GM19193 (cell line): Measurements from ENCODE around the gene CANT1.

Source experiments
- POLR2A ChIP-seq: IDR thresholded peaks from 4 replicates; pipeline ENCODE4 v1.6.1; 2011; ENCODE audit not compliant: insufficient read depth, insufficient read length; ENCODE audit errors: extremely low read depth

Gene CANT1

DNA sequence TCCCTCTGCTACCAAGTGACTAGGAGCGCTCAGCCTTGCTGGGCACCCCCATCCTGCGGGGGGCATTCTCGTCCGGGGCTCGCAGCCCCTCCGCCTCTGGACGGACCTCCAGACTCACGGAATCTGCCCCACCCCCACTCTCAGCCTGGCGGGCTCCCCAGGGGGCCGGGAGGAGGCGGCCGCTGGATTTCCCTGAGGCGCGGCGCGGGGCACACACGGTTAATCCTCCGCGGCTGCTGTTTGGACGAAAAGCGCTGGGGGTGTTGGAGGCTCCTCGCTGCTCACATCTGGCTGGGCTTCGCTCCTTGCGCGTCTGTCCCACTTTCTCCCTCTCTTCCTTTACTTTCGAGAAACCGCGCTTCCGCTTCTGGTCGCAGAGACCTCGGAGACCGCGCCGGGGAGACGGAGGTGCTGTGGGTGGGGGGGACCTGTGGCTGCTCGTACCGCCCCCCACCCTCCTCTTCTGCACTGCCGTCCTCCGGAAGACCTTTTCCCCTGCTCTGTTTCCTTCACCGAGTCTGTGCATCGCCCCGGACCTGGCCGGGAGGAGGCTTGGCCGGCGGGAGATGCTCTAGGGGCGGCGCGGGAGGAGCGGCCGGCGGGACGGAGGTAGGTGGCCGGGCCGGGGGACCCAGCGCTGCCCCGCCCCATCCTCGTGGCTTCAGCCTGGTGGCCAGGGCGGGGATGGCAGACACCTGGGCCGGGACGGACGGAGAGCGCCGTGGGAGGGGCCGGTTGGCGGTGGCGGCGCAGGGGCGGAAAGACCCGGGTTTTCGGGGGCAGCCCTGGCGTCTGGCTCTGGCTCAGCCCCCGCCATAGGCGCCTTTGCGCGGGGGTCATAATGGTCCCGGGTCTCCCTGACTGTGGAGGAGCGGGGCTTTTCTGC is 14.6 kb upstream of the CANT1 start, which contains the start of gene C1QTNF1:
Gene C1QTNF1 (plus strand): TSS at position 284 of the 886 bp plus-strand sequence. CDS start 19,800 bp downstream, outside the sequence.
- TF ChIP-seq POLR2A, result no peak

DNA sequence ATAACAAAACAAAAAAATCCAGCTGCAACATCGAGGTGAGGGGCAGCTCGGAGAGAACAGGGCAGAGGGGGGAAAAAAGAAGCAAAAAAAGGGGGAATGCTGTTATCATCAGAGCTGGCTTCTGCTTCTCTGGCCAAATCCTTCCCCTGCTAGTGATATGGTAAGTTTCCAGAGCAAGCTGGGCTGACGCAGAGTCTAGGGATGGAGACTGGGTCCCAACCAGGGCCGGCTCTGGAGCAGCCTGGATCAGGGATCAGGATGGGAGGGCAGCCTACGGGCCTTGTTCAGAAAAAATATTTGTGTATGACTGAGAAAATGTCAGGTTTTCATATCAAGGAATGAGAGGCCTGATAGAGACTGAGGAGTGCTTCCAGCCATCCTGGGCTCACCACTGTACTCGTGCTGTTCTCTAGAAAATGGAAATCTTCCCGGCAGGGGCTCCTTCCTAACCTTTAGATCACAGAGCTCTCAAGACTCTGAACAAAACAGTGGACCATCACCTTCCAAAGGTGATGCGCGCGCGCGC is 13.7 kb upstream of the CANT1 start:
- no peak for TF ChIP-seq POLR2A

DNA sequence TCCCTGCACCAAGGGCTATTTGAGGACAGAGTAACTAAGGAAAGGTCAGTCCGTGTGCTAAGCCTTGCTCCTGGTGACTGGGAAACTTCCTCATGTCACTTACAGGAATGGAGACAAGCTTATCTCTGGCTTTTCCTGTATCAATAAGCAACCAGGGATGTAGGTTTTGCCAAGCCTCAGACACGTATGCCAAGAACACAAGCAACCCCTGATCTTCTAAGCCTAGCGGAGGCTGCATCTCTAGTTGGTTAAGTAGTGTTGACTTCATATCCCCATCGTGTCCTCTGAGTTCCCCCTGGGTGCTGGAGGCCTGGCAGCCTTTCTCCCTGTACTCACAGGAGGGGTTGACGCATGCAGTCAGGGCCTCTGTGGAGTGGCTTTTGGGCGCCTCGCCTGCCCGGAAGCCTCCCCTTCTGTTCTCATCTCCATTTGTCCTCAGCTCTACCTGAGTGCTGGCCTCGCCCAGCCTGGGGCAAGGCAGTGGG is 13.0 kb upstream of the CANT1 start:
- no peak for TF ChIP-seq POLR2A

DNA sequence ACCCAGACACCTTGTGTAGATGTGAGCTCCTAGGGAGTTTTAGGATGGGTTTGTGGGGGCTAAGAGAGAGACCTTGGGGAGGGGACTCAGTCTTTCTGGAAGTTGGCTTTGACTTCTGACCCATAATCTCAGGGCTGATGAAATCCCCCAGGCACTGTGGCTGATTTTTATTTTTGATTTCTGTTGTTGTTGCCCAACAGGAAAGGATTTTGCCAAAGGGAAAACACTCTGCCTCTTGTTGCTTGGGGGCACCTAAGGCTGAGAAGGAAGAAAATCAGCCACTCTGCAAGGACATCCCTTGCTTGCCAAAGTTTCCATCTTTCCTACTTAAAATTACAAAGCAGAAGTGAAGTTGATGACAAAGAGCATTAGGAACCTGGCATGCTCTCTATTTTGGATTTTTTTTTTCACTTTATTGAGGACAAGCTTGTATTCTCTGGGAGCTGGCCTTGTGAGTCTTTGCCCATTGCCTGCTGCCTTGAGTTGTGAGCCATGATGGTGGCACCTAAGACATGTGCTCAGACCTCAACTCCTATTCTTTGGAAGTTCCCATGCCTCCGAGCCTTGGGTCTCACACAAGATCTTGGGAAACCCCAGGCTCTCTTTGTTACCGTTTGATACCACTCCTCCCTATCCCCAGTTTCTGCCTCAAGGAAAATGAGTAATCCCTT is 11.2 kb upstream of the CANT1 start:
- TF ChIP-seq POLR2A, result no peak

DNA sequence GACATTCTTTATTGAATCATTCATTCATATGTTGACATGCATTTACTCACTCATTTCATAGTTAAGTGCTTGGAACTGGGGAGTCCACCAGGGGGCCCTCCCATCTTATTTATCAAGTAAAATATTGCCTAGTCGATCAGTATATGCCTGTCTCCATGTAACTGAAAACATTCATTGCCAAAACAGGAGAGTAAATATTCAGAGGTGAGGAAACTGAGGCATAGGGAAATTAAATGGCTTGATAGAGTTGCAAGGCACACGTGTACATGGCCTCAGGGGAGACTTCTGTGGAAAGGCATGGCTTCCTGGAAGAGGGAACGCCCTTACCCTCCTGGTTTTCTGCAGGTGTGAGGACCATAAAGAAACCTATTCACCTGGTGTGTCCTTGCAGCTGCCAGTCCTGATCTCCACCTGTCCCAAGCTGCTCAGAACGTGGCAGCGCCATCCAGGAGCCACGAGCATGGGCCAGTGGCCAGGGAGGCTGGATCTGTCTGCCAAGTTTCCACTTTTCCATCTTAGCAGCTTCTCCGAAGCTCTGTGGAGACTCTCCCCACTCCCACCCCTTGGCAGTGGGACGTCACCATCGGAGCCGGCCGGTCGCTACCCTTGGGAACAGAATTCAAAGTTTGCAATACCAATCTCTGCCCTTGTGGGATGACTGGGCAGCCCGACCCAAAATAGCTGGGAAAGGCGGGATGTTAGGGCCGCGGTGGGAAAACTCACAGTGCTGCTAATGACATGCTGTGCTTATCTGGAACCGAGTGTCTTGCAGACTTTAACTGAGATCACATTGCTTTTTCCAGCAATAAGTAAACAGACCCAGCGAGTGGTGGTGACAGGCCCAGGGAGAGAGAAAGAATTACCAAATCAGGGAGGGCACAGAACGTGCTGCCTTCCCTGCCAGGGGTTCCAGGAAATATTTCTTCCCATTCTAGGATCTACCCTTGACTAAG is 10.3 kb upstream of the CANT1 start:
- no peak for TF ChIP-seq POLR2A

DNA sequence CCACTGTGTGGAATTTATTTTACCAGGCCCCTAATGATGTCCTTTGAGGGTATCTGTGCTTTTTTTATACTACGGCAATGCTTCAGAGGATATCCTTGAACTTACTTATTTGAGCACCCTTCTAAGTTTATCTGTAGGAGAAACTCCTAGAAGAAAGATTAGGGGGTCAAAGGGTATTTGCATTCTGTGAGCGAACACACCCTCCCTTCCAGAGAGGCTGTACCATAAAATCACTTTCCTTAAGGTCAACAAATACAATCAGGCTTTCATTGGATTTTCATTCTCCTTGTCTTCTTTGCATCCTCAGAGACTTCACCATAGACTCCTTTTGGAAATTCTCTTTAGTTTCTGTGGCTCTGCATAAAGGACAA is 9.7 kb upstream of the CANT1 start:
- no peak for TF ChIP-seq POLR2A

DNA sequence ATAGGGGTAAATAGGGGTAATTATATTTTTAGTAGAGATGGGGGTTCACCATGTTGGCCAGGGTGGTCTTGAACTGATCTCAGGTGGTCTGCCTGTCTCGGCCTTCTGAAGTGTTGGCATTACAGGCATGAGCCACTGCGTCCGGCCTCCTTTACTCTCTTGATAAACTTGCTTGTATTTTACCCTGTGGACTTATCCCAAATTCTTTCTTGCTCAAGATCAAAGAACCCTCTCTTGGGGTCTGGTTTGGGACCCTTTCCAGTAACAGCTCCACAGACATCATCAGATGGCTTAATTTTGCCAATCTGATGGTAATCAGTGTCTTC is 8.8 kb upstream of the CANT1 start:
- no peak for TF ChIP-seq POLR2A

DNA sequence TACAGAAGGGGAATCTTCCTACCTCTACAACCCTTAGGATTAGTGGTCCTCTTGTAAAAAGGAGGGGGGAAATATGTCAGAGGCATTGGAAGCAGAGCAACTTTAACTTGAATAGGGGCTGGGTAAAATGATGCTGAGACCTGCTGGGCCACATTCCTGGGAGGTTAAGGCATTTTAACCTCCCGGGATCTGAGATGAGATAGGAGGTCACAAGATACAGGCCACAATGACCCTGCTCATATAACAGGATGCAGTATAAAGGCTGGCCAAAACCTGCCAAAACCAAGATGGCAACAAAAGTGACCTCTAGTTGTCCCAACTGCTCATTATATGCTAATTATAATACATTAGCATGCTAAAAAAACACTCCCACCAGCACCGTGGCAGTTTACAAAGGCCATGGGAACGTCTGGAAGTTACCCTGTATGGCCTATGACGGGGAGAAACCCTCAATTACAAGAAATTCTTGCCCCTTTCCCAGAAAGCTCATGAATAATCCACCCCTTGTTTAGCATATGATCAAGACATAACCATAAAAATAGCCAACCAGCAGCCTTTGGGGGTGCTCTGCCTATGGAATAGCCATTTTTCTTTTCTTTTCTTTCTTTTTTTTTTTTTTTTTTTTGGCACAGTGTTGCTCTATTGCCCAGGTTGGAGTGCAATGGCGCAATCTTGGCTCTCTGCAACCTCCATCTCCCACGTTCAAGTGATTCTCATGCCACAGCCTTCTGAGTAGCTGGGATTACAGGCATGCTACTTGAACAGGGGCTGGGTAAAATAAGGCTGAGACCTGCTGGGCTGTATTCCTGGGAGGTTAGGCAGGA is 8.2 kb upstream of the CANT1 start:
- TF ChIP-seq POLR2A, result no peak

DNA sequence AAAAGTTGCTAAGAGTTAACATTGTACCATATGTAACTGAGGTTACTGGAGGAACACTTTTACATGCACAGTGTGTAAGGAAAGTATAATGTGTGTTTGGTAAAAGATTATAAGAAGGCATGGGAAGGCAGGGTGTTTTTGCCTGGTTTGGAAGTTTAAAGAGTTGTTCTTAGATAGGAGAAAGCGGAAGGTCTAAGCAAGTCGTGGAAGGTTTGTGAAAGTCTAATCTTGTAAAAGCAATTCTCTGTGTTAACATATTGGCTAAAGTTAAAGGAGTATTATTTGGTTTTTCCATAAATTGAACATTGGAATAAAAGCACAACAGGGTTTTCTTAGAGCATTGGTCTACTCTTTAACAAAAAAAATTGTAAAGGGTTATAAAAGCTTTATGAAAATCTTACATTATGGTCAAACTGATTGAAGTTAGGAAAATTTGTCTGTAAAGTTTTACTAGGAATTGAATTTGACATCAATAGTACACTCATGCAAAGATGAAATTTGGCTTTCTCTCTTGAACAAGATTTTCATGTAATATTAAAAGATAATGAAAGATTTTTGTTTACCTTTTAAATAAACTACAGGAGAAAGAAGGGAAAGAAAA is 4.7 kb upstream of the CANT1 start:
- TF ChIP-seq POLR2A, result no peak

DNA sequence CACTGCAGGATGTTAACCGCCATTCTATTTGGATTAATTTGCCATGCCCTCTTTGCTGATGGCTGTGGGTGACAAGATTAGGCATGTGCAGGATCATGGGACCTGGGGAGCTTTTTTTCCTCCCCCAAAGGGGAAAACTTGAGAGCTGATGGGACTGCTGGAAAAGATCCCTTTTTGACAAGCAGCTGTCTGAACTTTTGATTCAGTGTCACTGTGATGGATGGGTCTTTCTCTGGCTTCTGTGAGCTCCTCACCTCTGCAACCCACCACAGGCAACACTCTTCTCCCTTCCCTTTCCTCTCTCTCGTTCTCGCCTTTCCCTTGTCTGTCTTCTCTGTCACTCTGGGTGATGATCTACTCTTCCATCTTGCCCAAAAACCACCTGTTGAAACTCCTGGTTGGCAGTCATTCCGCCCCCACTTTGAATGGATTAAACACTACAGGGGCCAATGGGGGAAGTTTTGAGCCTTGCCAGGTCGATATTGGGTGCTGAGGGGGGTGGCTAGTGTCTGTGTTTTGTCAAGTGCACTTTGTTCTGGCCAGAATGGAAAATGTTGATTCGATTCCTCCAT is 3.1 kb upstream of the CANT1 start:
- TF ChIP-seq POLR2A, result no peak

DNA sequence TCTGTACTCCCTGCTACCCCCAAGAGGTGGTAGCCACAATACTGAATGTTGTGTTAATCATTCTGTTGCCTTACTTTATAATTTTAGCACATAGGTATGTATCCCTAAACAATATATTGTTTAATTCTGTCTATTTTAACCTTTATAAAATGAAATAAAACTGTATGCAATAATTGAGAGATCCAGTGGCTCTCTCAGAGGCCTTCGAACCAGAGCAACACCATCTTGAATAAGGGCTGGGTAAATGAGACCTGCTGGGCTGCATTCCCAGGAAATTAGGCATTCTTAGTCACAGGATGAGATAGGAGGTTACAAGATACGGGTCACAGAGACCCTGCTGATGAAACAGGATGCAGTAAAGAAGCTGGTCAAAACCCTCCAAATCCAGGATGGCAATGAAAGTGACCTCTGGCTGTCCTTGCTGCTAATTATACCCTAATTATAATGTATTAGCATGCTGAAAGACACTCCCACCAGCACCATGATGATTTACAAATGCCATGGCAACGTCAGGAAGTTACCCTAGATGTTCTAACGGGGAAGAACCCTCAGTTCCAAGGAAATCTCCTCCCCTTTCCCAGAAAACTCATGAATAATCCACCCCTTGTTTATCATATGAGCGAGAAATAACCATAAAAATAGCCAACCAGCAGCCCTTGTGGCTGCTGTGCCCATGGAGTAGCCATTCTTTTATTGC is 2.0 kb upstream of the CANT1 start:
- no peak for TF ChIP-seq POLR2A

DNA sequence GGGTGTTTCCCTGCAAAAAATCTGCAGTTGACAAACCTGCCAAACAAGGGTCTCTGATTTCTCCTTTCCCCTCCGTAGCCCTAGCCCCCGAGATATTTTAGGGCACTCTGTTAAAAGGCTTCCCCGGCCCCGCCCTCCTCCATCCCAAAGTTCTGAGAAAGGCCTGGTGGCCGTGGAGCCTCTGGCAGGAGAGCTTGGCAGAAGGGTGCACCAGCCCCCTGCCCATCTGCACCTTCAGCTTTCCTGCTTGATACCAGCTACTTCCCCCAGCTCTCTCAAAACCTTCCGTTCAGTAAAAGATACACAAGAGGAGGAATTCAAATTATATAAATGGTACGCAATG is 711 bp upstream of the CANT1 start:
- no peak for TF ChIP-seq POLR2A
